HG02642 (cell line): ENCODE results near the gene KDM8.

ENCODE experiments used
- ATAC-seq: cut with Tn5 transposase; IDR thresholded peaks from one replicate; pipeline ENCODE4 v1.9.1; 2021; ENCODE audit warnings: mild to moderate bottlenecking; ENCODE audit not compliant: unreplicated experiment, poor library complexity

The KDM8 gene

GRCh38 chr16:27264151-27264550, 60.8 kb downstream of the KDM8 start:
- no peak for ATAC-seq

DNA sequence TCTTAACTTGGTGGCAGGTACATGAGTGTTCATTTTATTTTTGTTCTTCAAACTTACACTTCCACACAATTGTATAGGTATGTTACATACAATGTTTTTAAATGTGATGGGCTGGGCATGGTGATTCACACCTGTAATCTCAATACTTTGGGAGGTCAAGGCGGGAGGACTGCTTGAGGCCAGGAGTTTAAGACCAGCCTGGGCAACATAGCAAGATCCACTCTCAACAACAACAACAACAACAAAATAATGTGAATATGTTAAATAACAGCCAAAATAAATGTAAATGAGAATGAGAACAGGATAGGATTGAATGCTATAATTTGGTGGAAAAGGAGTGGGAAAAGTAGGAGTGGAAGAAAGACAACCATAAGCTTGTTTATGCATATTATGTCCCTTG, 62.7 kb downstream of the KDM8 start:
- no peak for ATAC-seq

DNA sequence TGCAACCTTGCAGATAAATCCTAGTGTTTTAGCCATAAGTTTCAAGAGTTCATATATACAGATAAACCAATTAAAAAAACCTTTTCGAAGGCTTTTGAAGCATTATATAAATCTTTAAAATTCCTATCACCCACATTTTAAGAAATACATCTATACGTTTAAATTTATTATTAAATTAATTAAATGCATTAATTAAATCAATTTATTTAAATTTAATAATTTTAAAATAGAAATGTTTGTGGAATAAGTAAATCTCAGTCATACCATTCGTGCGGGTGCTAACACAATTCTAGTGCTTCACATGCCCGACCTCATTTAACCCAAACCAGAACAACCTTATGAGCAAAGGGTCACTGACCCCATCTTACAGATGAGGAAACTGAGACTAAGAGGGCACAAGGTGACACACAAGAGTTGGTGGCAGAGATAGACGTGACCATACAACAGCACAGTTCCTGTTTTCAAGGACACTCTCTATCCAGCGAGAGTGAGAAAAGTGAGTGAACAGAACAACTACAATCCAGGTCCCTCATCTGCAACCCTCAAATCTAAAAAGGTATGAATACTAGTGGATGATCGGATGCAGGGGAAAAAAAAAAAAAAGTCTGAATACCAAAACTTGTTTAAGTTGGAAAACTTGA, 63.8 kb downstream of the KDM8 start:
- no peak for ATAC-seq

DNA sequence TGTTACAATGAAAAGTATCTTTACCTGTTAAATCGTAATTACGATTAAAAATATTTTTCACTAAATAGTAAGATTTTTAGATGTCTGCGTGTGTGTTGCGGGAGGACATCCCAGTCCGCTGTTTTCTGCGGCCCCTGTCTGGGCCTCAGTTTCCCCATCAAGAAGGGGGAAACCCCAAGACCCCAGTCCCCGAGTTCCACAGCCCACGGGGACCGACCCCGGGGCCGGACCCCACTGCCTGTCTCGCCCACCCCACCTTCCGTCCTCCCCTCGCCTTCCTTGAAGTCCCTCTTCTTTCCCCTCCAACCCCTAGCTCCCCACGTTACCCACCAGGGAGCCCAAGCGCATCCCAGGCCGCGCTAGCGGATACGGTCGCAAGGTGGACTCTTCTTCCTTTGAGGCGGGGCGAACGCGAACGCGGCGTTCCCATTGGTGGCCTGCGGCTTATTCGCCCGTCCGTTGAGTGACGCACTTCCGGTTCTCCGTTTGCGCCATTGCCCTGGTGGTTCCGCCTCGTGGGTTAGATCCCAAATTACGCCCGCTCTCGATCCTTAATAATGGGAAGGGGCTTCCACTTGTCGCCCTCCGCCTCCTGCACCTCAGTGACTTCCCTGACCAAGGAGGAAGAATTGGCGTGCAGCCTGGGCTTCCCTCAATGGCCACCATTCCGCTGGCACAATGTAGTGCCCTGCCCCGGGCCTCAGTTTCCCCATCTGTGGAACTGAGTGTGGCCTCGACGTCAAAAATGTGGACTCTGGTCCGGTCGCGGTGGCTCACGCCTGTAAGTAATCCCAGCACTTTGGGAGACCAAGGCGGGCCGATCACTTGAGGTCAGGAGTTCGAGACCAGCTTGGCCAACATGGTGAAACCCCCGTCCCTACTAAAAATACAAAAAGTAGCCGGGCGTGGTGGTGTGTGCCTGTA, 65.3 kb downstream of the KDM8 start, which contains the start of gene NSMCE1:
Gene NSMCE1, minus strand, starts transcription at position 397 of the 924 bp plus-strand sequence. CDS start 11,202 bp downstream, outside the sequence.
- ATAC-seq = peak; percentile 95

- ATAC-seq = no peak
Measured at GRCh38 chr16:27269300-27270150, 66.2 kb downstream of the KDM8 start.

DNA sequence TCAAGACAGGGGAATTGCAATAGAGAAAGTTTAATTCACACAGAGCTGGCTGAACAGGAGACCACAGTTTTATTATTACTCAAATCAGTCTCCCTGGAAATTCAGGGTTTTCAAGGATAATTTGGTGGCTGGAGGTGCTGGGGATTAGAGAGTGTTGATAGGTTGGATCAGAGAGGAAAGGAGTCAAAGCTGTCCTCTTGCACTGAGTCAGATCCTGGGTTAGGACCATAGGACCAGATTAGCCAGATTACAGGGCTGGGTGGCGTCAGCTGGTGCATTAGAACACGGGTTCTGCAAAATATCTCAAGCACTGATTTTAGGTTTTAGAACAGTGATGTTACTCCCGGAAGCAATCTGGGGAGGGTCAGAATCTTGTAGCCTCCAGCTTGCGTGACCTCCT, 67.0 kb downstream of the KDM8 start:
- ATAC-seq = no peak
